GM21381 (cell line): ENCODE measurements around the gene GRB14.
"Not testable (repeated sequence)": the region's sequence is repeated elsewhere in the genome, so short reads cannot be mapped to it uniquely, and the experiment has no call there.

ENCODE experiments used
- ATAC-seq: cut with Tn5 transposase; IDR thresholded peaks from one replicate; pipeline ENCODE4 v1.9.1; 2021; ENCODE audit warnings: mild to moderate bottlenecking, moderate library complexity; ENCODE audit not compliant: unreplicated experiment

GRB14 gene

DNA sequence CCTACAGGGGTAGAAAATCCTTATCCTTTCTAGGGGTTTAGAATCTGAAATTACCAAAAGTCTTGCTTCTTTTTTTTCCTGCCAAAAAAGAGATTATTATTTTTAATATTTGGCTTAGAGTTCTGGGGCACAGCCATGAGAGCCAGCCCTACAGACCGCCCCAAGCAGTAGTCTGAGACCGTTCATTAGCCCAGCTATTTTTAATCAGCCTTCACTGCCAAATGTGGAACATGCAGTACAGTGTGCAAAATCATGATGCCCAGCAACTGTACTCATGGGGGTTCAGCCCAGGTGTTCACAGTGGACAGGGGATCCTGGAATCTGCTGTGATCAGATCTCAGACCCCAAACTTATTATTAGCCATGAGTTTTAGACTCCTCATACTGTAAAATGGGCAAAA lies 60.4 kb downstream of the GRB14 start:
- no peak for ATAC-seq

DNA sequence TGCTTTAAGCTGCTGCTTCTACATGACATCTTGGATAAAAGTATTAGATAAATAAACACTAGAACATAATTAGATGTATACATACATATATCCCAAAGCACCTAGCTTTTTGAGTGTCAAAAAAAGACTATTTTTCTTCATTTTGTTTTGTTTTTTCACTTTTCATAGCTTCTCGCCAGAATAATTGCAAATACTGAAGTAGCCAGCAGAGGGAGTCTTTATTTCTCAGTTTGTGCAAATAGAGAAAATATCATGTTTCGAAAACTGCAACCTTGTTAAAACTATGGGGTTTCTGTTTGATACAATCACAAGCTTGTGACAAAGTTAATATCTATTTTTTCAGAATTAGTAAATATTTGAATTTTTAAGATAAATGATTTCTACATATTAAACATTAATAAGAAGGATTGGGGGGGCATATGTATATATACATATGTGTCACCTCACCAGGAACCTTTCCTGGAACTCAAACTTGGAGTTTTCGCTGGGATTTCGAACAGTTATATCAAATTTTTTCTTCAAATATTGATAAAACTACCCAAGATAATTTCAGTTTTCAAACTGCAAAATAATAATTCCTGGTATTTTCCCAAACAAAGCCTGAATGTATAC lies 61.0 kb downstream of the GRB14 start:
- no peak for ATAC-seq

DNA sequence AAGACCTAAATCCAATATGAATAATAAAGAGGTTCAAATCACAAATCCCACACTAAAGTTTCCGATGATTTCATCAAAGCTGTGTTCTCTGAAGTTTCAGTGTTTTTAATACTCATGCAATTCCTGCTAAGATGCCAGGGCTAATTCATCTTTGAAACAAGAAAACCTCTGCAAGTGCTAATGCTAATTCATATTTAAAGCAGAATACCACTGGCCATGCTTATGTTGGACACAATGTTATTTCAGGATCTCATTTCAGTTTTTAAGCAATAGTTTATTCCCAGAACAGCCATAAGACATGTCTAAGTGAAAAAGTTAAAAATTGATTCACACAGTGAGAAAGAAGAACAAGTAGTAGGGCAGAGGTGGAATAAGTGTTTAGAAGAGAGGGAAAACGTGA lies 62.8 kb downstream of the GRB14 start:
- ATAC-seq: no peak

DNA sequence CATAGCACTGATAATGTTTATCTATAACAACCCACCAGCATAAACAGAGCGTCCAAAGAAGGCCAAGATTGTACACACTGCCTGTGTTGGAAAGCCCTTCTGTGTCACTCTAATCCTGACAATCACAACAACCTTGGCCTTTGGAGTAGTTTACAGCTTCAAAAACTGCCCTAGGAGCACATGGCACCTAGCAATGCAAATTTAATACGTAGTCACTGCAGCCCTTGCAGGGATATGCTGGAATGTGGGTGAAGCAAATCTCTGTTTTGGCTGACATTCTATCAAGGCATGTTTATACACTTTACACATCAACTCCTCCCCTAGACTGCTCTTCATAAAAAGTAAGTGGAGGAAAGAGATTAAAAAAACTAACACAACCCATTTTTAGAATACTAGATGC lies 66.8 kb downstream of the GRB14 start:
- no peak for ATAC-seq

DNA sequence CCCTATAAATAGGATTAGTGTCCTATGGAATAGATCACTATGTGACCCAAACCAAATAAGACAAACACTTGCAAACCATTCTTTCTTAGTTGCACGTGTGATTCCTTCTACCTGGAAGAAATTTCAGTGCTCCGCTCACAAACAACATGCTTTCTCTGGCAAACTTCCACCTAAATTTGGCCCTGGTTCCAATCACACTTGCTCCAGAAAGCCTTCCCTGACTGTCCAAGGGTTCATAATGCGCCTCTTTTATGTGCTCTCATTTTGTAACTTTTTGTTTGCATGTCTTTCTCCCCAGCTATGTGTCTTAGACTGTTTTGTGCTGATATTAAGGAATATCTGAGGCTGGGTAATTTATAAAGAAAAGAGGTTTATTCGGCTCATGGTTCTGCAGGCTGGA lies 69.8 kb downstream of the GRB14 start:
- no peak for ATAC-seq

DNA sequence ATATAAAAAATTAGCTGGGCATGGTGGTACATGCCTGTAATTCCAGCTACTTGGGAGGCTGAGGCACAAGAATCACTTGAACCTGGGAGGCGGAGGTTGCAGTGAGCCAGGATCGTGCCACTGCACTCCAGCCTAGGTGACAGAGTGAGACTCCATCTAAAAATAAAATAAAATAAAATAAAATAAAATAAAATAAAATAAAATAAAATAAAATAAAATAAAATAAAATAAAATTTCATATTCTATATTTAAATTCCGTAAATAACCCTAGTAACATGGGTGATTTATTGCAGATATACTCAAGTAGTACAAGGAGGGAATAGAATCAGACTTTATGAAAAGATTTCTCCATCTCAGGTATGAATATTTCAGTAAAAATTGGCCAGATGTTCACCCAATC lies 71.6 kb downstream of the GRB14 start:
- not testable (repeated sequence) for ATAC-seq

DNA sequence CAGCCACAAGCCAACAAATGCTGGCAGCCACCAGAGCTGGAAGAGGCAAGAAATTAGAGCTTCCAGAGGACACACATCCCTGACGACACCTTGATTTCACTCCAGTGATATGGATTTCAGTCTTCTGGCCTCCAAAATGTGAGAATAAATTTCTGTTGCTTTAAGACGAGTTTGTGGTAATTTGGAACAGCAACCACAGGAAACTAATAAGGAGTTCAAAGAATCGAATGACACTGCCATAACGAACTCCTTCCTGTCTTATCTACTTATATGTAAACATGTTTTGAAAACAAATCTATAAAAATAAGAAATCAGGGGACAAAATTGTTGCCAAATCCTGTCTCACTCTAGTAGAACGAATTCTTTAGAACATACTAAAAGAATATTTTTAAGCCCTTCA lies 75.8 kb downstream of the GRB14 start:
- ATAC-seq: no peak

DNA sequence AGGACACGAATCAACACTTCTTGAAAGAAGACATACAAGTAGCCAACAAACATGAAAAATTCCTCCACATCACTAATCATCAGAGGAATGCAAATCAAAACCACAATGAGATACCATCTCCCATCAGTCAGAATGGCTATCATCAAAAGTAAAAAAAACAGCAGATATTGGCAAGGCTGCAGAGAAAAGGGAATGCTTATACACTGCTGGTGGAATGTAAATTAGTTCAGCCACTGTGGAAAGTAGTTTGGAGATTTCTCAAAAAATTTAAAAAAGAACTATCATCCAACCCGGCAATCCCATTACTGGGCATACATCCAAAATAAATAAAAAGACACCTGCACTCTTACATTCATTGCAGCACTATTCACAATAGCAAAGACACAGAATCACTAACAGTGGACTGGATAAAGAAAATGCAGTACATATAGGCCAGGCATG lies 78.7 kb downstream of the GRB14 start:
- ATAC-seq: no peak

DNA sequence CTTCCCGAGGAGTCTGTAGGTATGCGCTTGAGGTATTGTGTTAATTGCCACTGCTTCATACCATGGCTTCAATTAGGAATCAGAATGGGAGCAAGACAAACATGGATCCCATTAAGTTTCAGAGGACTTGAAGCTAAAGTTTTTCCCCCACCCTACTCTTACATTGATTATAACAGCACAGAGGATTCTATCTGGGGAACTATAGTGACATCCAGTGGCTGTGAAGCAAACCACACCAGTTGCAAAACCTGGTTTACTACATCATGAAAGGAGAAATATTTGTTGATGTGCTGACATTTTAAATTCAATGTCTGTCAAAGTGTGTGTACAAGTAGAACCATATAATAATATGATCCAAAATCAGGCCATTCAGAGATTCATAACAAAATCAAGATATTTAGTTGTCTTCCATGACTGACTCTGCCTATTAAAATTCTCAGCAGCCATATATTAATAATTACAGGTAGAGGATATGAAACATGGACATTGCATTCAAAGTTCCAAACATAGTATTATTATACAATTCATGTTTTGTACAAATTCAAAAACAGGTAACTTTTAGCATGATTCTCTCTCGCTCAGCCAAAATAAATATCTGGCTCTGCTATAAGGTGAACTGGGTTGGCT lies 82.9 kb downstream of the GRB14 start:
- no peak for ATAC-seq

DNA sequence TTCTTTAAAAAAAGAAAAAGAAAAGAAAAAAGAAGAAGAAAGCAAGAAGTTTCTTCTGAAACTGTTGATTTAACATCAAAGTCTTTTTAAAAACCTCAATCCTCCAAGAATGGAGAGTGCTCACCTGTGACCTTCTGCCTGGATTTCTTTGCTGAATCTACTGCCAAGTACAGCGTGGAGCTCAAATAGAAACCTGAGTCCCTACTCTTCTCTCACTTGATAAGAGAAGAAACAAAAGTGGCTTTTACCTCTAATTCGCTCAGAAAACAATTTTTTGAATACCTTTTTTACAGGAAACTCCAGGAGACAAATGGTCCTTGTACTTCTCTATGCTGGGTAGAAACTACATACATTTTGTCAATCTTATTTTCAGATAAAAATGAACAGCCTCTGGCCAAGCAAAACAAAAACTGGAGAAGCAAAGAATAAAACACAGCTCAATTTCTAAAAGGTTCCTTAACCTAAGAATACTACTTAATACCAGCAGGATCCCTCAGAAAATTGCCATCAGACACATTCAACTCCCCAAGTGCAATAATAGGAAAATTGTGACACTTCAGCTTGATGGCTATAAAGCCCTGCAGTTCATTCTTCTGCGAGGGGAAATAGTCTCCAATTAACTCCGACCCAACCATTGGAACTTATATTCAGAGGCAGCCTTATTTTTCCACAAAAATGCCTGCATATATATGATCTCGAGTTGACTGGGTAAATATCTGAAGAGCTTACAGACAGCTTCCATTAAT lies 85.8 kb downstream of the GRB14 start:
- no peak for ATAC-seq

DNA sequence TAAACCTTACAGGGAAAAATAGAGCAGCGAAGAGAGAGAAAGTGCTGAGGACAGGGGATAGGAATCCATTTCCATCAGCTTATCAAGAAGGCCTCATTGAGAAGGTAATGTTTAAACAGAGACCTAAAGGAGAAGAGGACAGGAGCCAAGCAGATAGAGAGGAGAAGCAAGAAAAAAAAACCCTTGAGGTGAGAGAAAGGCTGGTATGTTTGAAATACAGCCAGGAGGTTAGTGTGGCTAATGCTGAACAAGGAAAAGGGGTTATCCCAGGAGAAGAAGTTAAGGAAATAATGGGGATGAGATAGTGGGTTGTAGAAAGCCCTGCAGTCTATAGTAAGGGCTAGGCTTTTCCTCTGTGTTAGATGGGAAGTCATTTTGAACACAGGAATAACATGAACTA lies 90.8 kb downstream of the GRB14 start:
- ATAC-seq: no peak

DNA sequence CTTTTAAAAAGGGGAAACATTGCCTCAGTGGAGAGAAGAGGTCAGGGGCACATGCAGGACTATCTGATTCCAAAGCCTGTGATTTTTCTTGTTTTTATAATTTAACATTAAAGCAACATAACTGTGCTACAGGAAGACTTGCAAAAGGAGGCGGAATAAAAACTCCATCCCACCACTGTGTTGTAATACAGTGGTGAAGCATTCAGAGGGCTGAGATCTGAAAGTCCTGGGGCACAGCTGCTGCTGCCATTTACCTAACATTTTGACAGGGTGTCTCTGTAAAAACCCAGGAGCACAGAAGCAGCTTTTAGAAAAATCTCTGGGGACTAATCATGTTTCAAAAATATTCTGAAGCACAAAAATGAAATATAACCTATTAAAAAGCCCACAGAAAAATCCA lies 97.6 kb downstream of the GRB14 start:
- no peak for ATAC-seq

DNA sequence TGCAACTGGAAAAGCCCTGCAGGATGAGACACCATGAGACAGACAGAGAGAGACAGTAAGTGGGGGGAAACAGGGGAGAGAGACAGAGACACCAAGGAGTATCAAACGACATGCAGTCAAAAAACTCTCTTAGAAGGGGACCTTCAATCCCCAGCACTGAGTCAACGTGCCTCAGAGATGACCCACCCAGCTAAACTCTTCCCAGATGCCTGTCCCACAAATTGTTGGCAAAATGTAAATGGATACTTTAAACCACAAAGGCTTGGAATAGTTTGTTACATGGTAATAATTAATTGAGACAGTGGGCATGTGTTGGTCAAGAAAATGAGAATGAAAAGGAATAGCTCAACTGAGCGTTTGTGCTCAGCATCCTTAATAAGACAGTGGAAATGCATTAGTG lies 98.3 kb downstream of the GRB14 start:
- no peak for ATAC-seq

DNA sequence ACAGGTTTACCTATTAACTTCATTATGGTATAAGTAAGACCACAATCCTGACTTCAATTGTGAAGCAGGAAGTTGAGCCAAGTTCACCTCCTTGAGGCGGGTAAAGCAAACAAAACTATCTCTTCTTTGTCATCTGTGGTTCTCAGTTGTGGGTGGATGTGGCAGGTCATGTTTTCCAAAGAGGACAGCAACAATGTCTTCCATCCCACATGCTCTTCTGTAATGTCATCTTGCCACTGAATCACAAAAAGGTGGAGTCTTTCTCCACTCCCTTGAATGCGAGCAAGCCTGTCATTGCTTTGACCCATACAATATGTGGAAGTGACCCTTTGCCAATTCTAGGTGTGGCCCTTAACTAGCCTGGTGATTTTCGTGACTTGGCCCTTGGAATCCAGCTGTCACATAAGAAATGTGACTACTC lies 98.7 kb downstream of the GRB14 start:
- no peak for ATAC-seq

DNA sequence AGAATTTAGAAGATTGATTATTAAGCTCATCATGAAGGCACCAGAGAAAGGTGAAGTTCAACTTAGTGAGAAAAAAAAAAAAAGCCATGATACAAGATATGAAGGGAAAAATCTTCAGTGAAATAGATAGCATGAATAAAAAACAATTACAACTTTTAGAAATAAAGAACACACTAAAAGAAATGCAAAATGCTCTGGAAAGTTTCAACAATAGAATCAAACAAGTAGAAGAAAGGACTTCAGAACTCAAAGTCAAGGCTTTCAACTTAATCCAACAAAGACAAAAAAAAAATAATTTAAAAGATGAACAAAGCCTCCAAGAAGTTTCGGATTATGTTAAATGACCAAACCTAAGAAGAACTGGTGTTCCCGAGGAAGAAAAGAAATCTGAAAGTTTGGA lies 105.5 kb downstream of the GRB14 start:
- ATAC-seq: no peak

DNA sequence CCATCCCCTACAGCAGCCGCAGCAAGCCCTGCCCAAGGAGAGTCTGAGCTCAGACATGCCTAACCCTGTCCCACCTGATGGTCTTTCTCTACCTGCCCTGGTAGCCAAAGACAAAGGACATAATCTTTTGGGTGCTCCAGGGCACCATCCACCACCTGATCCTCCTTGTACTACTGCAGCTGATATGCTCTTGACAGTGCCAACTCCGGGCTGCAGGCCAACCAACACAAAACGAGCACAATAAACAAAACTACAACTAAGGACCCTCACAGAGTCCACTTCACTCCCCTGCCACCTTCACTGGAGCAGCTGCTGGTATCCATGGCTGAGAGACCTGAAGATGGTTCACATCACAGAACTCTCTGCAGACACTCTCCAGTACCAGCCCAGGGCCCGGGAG lies 106.3 kb downstream of the GRB14 start:
- no peak for ATAC-seq

DNA sequence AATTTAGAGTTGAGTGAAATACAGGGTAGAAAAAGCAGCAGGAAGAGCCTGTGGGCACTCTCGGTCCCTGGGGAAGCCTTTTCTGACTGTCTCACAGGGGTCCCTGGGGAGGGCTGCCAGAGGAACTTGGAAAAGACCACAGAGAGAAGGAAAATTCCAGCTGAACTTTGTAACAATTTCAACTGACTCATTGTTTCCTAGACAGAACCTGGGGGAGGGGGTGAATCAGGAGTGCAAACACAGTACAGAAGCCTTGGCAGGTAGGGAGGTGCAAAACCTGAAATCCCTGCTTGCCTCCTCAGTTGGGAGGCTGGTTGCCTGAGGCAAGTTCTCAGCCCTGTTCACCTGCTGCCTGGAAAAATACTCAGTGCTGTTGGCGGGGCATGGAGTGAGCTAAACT lies 106.8 kb downstream of the GRB14 start:
- ATAC-seq: no peak

DNA sequence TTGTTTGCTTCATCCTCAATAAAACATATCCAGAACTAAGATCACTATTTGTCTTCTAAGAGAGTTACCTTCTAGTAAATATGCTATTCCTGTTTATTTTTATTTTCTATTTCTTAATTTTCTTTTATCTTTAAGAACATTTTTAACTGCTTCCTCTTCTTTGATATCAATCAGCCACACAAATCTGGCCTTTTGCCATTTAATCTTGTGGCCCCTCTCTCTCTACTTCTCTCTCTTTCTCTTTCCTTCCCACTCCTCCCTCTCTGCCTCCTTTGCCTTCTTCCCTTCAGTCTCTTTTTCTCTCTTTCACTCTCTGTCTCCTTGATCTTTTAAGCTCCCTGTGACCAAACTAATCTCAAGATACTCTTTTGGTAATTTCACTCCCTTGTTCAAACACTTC lies 108.4 kb downstream of the GRB14 start:
- no peak for ATAC-seq

DNA sequence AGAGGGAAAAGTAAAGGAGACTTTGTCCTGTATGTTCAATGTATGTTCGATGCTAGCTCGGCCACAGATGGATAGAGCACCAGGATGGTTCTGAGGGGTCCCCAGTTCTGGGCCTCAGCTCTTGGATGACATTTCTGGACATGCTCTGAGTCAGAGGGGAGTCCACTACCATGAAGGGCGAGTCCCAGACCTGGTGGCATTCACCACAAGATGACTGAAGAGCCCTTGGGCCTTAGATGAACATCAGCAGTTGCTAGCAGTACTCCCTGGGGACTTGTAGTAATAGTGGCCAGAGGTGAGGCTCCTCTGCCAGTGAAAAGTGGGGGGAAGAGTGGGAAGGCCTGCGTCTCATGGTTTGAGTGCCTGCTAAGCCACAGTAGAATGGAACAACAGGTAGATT lies 109.5 kb downstream of the GRB14 start:
- no peak for ATAC-seq

DNA sequence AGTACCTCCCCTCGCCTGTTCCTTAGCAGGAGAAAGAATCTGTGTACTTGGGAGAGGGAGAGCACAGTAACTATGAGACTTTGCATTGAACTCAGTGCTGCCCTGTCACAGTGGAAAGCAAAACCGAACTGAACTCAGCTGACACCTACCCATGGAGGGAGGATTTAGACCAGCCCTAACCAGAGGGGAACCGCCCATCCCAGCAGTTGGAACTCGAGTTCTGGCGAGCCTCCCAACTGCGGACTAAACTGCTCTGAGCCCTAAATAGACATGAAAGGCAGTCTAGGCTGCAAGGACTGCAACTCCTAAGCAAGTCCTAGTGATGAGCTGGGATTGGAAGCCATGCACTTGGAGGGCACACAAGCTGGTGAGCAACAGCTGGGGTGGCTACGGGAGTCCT lies 110.4 kb downstream of the GRB14 start:
- no peak for ATAC-seq

DNA sequence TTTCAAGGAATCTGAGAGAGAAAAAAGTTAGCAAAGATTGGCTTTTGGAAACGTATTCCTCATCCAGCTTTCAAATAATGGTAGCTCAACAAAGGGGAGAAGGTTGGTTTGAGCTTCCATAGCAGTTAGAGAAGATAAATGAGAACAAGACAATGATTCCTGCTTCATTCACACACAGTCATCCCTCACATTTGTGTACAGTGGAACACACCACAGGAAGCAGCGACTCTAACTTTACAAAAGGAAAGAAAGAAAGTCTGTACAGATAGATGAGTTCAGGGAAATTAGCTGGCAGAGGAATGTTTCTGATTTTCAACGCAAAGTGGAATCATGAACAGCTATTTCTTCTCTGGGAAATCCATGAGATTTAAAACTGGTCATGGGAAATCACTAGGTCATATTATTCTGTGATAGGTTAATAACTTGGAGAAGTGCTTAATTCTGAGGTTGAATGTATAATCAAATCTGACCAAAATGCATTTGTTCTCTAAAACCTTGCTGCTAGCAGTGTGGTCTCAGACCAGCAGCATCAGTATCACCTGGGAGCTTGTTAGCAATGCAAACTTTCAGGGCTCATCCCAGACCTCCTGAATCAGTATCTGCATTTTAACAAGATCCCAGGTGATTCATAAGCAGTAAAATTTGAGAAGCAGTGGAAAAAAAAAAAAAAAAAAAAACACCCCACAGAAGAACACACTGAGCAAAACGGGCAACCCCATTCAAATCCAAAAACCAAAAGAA lies 112.0 kb downstream of the GRB14 start:
- no peak for ATAC-seq

DNA sequence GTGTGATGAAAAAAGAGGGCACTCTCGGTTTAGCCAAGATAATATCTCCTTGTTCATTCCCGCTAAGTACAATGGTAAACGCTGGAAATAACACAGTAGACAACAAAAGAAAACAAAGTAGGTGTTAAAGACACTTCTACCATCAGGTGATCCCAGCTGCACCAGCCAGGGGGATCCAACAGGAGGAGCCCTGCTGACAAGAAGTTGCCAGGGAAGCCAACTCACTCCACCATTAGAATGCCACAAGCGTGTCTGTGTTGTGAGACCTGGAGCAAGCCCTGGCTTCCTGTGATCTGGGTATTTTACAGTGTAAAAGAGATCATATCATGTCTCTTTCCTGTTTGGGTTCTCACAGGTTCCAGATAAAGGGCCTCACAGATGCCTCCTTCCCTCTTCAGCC lies 117.0 kb downstream of the GRB14 start:
- ATAC-seq: no peak
